IPS-NIHi11 (cell line): ENCODE data around the gene CDK1.

Experiments used
- DNase-seq: peaks from one replicate; pipeline ENCODE4 v3.0.0; 2012; ENCODE audit warnings: mixed read lengths, low spot score

CDK1 gene

DNA sequence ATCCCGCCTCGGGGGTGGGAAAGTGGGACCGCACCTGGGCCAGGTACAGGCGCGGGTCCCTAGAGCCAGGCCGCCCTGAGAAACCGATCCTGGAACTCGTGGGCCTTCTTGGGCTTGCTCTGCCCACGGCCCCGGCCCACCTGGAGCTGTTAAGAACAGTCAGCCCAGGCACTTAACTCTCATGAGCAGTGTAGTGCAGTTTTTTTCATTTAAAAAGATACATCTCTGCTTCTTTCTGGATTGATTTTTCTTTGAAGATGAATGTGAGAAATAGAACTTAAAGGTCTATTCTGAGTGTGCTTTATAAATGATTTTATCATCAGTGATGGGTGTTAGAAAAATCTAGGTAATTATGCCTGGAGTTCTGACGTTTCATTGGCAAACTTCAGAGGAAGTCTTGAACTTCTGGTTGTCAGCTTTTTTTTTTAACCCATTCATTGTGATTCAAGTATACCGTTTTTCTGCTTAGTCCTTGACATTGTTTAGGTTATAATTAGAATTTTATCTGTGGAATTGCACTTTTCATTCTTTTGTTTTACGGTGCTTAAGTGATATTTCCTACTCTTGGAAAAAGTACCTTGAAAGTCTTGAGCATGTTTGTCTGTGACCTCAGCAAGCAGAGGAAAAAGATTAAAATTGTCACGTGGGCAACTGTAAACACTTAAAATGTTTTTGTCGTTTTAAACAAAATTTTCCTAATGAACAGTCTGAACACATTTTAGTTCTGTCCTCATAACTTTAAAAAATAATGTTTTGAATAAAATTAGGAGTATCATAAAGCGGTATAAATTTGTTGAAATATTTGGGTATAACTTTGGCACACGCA, 906 bp downstream of the CDK1 start:
- no peak for DNase-seq

DNA sequence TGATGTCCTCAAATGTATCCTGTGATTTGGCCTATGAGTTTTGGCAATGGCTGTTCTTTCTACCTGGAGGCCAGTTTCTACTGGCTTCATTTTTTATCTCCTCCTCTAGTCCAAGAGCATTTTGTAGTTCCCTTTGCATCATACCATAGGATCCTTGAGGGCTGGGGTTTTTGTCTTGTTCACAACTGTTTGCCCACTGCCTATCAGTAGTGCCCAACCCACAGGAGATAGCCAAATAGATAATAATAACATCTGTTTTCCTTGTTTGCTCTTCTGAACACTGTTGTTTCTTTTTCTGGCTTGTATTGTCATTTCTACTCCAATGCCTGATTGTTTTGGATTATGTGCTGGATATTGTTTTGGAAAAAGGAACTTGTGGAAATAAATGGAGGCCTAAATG, 3.4 kb downstream of the CDK1 start:
- DNase-seq, result no peak

DNA sequence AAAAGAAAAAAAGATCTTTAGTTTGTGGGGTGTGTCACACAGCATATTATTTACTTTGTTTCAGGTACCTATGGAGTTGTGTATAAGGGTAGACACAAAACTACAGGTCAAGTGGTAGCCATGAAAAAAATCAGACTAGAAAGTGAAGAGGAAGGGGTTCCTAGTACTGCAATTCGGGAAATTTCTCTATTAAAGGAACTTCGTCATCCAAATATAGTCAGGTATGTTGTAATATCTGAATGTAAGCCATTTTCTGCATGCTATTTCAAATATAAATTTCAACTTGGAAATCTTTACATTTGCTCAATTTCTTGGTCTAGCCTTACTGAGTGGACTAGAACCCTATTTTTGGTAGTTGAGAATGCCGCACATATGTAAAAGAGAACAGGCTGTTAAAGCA, 6.4 kb downstream of the CDK1 start:
- no peak for DNase-seq

DNA sequence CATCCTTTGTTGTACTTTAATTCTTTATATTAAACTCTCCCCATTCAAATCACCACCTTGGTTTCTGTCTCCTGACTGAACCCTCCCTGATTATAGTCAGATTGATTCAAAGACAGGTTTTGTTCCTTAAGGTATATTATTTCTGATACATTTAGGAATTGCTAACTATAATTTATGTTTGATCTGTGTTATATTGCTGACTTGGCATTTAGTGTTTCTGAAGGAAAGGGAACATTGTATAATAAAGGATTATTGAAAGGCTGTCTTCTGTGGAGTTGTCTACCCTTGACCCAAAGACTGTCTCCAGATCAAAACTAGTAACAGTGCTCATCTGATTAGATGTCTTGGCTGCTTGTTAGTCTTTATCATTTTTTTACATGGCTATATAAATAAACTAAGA, 10.3 kb downstream of the CDK1 start:
- no peak for DNase-seq

DNA sequence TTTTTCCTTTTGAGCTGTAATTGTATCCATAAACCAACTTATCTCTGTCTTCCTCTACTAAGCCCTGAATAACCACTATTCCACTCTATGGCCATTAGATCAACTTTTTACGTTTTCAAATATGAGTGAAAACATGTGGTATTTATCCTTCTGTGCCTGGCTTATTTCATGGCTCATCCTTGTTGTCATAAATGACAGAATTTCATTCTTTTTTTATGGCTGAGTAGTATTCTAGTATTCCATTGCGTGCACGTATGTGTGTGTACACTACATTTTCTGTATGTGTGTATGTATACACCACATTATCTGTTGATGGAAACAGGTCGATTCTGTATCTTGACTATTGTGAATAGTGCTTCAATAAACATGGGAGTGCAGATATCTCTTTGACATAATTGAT, 11.1 kb downstream of the CDK1 start:
- DNase-seq, result no peak

DNA sequence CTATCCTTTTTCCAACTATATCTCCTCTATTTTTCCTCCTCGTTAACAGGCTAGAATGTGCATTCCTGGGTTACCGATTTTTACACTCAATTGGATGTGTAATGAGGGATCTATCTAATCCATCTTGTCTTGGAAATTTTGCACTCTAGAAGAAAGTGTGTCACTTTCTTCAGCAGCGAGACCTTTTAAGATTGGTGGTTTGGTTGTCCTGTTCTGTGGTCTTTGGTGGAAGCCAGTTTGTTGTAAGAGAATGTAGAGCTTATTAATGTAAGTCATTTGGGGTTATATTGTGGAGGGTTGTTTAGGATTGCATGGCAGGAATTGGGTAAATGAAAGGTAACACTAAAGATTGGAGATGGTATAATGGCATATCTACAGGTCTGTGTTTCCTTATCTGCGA, 16.7 kb downstream of the CDK1 start:
- no peak for DNase-seq

DNA sequence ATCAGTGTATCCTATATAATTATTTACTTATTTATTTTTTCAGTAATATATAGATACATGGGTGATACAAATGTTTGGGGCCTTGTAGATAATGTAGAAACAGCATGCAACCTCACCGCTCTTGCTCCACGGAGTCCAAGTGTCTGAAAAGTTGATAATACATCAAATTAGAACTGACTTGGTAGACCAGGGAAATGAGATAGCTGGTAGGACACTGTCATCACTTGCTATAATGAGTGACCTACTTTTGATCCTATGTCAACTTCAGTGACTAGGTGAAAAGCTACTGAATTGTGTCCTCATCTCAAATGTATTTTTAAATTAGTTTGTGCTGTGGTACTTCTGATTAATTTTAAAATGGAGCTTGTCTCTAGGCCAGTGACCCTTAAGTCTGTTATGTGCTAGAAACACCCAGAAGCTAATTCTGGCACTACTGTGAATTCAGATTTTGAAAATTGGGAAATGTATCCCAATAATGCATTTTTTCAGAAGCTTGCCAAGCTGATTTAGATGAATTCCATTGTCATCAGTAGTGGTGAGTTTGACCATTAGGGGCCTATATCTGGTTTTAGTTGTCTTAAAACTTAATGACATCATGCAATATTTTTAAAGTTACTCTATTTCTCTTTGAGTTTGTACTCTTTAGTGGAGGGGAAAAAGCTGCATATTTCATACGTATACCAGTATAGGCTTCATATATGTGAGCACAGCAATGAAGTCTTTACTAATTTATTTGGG, 17.4 kb downstream of the CDK1 start:
- no peak for DNase-seq

DNA sequence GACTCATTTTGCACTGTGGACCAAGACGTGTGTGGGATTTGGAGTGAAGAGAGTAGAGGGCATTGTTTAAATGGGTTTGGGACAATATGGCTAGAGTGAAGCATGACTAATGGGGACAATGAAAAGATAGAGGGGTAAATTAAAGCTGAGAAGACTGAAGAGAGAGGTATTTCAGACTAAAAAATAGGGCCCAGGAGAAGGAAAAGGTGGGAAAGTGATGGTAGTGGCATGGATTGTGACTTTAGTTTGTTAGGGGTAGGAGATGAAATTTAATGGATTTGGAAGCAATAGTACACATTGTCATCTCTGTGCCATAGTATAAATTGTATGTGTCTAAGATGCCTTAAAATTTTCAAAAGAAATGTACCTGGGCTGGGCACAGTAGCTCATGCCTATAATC, 18.2 kb downstream of the CDK1 start:
- no peak for DNase-seq

DNA sequence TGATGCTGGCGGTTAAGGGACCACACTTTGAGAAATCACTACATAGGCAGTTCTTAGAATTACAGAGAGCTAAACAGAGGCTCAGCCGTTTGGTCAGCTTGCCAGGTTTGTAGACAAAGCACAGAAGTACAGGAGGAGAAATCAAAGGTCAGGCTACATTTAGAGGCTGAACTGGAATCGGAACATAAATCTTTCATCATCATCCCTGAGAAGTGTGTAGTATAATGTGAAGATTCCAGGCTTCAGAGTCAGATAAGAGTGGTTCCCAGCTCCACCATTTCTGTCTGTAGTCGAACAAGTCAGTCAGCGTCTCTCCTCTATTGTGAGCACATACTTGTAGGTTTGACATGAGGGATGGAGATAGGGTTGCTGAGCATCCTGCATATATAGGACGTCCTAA, 18.9 kb downstream of the CDK1 start:
- no peak for DNase-seq

DNA sequence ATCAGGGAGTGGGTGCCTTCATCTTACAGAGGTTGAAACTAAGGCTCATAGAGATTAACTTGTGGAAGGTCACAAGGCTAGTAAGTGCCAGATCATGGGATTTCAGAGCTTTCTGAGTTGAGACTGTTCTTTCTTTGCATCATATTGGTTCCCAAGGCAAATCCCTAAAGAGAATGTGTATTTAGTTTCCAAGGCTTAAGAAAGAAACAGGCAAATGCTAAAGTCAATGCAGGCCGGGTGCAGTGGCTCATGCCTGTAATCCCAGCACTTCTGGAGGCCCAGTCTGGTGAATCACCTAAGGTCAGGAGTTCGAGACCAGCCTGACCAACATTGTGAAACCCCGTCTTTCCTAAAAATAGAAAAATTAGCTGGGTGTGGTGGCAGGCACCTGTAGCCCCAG, 19.8 kb downstream of the CDK1 start:
- no peak for DNase-seq

DNA sequence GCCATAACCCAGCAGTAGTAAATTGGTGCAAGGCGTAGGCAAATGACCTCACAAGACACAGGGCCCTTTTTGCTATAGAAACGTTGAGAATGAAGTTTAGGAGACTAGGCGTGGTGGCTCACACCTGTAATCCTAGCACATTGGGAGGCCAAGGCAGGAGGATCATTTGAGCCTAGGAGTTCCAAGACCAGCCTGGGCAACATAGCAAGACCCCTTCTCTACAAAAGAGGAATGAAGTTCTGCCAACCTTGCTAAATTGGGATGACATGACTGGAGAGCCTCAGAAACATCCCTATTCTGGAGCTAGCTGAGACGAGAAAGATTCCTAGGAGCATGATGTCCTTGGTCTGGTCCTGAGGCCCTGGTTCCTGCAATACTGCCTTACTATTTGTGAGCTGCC, 20.6 kb downstream of the CDK1 start:
- DNase-seq, result no peak

DNA sequence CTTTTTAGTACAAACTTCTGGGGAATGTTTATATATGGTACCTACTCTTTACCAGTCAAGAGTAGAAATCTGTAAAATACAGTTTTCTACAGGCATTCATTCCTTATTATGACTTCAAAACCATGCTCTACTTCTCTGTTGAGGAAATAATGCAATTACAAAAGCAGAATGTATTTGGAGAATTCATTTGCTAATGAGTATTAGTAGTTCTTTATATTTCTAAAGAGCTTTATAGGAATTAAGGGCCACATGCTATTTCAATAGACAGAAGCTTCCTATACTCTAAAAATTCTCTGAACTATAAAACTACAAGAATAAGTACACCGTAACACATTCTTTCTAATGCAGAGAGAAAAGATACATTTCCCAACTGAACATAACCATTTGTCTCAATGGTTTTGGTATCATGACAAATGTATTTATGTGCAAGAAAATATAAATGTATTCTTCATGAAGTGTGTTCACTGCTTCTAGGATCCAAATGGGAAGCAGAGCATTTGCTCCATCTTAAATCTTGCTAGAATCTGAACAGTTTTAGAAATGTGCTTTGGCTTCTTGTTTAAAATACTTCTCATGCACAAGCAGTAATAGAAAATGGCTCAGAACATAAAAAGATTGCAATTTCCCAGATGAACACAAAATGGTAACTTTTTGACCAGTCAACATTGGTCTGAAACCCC, 21.8 kb downstream of the CDK1 start:
- no peak for DNase-seq

DNA sequence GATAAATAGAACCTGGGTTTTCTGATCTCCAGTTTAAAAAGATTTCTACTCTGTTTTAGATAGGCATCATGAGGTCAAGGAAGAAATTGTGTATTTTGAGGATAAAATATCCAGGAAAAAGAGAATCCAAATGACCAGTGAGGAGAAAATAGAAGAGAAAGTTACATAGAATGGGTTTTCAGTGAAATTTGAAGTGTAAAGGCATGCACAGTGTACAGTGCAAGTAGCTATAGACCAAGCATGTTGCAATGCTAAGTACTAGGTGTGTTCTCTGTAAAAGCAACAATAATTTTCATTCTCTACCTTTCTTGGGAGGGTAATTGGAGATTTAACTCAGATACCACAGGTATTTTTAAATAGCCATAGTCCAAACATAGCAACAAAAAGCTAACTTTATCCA, 22.6 kb downstream of the CDK1 start:
- no peak for DNase-seq

DNA sequence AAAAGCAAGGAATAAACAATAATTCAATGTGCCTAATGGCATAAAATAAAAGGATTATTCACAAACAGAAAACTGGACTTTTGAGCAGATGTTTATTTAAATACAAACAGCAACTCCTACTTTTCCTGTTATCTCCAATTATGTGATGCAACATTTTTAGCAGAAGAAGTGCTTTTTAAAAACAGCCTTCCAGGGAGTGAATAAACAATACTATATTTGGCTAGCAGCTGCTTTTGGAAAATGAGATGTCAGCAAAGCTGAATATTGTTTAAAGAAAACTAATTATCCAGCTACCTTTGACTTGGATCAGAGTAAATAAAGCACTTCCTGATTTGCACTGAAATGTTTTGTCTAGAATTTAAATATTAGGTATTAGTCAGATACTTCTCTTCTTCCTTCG, 23.2 kb downstream of the CDK1 start:
- no peak for DNase-seq

DNA sequence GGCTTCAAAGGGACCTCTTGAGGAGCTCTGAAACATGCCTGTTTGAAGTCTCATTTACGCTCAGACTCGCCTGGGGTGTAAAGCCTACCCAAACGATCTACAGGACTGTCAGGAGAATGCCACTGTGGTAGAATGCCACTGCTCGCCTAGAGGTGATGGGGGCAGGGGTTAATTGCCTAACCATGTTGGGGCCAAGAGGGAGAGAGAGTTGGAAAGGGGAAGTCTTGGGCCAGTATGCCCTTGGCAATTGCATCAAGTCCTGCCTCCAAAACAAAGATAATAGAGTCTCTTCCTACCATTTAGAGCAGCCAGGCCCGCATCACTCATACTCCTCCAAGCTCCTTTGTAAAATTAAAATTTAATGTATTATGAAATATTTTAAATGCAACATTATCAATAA, 25.2 kb downstream of the CDK1 start:
- no peak for DNase-seq

DNA sequence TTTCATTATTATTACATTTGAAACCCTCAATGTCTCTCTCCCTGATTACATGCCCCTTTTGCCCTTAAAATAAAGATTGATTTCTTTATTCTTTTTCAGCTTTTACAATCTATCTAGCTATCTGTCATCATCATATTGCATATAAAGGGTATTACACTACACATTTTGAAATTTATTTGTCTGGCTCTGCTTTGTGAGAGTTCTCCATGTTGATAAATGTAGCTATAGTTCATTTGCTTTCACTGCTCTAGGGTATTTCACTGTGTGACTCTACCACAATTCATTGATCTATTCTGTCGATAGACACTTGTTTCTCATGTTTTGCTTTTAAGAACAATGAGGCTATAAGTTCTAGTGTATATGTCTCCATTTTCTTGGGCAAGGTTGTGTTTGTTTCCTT, 25.6 kb downstream of the CDK1 start:
- DNase-seq, result no peak

DNA sequence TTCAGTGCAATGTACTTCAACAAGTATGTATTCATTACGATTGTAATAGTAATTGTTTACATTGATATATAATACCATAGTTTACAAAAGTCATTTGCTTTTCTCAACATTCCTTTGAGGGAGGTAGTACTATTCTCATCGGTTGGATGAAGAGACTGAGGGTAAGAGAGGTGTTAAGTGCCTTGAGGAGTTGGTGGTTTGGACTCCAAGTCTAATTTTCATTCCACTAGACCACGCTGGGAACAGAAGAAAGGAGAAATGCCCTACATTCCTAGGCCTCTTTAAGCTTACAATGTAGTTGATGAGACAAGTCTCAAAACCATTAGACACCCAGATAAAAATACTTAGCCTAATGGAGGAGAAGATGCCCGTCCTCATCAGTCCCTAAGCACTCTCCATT, 28.6 kb downstream of the CDK1 start:
- no peak for DNase-seq

DNA sequence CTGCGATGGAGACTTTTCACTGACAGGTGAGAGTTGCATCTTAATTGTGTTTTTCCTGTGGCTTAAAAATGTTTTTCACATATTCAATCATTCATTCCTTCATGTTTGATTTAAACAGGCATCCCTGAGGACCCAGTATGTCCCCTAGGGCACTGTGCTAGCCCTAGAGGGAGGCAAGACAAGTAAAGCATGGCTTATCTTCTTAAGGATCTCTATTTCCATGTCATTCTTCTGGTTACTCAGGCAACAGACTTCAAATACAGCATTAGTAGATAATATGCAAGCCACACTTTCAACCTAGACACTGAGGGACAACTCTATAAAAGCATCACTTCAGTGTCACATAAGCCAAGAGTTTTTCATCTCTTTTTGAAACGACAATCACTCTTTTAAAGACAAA, 29.2 kb downstream of the CDK1 start:
- no peak for DNase-seq

DNA sequence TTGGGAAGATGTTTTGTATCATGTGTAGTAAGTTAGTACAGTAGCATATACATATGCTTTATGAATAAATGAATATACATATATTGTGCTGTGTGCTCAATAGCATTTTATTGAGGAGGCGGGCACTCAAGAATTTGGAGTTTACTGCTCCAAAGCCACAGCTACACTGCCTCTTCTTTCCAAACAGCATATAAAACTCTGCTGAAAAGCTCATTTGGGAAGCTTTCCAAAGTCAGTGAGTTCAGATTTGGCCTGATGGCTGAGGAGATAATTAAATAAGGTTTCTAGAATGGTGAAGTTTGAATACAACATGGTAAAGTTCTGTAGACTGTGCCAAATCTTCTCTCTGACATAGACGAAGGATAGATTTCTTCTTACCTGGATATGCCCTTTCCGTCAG, 29.8 kb downstream of the CDK1 start:
- DNase-seq, result no peak

DNA sequence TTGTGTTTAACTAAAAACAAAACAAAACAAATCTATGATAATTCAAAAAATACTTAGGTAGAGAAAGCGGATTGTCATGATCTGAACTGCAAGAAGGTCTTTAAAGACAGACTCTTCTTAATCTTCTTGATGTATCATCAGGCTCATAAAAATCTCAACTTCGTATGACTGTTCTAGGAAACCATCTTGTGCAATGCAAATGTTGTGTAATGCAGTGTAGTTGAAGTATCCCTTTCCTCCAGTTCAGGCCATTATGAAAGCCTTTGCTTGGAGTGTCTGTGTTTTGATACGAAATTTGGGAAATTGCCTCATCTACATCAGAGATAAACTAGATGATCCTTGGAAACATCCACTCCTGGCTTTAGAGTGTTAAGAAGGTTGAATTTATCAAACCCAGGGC, 30.9 kb downstream of the CDK1 start:
- DNase-seq, result no peak

DNA sequence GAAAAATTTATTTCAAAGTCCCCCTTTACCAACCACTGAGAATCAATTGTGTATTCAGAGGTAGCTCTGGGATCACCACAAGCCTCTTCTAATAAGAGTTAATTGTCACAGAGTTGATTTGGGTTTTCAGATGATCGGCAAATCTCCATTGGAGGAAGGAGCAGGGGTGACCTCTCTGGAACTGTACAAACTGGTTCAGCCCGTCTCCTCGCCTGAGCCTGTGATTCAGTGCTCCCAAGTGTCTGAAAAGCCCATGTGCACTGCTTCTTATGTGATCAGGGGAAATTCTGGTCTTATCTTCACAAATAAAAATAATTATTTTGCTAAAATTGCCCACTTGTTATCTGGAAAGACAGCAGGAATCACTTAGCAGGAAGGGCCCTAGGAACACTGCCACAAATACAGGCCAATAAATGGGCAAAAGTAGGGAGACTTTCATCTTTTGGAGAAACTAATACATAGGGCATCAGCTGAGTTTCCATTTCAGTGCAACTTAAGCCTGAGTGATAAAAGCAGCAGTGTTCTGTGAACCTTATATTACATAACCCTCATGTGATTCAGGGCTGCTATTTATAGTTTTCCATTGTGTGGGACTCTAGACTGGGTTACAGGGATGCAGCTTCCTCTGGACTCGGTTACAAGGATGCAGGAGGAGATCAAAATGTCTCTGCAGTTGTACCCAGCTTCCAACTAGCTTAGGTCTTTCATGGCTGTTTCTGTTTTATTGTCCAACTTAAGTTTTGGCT, 32.3 kb downstream of the CDK1 start:
- no peak for DNase-seq

DNA sequence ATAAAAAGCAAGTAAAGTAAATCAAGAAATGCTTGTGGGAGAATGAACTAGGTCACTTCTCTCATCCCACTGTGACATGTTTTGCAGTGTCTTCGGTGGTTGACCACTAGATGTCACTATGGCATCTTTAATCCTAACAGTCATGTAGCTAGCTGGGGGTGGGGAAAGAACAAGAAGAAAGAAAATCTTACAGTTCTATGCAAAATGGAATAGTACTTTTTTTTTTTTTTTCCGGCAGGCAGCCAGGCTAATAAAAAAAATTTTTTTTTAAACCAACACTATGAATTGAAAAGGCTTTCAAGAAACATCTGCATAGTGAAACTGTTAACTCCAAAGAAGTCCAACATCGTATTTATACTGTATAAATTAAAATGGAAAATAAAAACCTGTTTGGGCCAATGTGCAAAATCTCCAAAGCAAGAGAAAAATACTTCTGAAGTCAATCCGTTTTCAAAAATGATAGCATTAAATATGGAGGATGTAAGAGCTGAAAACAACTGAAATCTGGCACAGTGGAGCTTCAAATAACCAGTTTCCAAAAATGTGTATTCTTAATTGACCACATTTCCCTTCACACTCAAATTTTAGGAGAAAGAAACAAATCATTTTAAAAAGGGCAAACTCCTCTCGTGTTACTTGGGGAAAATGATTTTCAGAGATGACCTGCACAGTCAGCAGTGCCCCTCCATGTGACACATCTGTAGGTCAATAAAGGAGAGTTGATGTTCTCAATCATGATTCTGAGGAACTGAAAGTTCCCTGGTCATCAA, 38.5 kb downstream of the CDK1 start:
- peak; percentile 77 for DNase-seq
